ENCODE measurements around the gene SLF1. TPM values are rescaled to one million over a fixed set of nuclear protein-coding genes. Genes with fewer than 3 reads are reported as not detected.

SLF1 gene
- total RNA-seq, 1 donor from 2014 or later: 17.4 TPM

DNA sequence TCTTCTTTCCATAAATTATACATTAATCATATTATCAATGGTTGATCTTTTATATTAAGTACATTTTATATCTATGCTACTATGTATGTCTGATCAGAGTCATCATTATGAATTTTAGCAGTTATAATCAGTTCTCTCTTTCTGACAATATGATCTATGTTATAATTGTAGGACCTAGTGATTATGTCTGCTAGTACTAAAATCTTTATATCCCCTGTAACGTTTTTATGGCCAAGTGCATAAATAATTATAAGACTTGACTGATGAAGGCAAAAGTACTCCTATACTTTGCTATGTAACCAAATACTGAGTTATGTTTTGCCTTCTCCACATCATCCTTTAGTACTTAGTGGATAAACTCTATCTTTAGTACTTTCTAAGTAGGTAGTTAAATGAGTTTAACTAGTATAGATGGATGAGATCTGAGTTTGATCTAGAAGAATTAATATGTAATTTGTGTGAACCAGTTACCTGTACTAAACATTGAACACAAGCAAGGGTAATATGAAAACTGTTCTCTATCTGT is 75.4 kb downstream of the SLF1 start:
- Mint-ChIP-seq H3K9me3 (ENCODE audit: low read depth) (no peaks in the 10 kb centered on the region), H3K27me3 (no peaks in the 10 kb centered on the region), H3K27ac (no peak overlapping the region), H3K4me1 (ENCODE audit: low read depth) (peaks cover 15% of the 10 kb centered on the region), H3K4me3 (ENCODE audit: low read depth) (no peak overlapping the region), H3K36me3 (ENCODE audit: insufficient read depth) (peaks cover 1% of the 10 kb centered on the region)
- TF ChIP-seq, protein P1, sequence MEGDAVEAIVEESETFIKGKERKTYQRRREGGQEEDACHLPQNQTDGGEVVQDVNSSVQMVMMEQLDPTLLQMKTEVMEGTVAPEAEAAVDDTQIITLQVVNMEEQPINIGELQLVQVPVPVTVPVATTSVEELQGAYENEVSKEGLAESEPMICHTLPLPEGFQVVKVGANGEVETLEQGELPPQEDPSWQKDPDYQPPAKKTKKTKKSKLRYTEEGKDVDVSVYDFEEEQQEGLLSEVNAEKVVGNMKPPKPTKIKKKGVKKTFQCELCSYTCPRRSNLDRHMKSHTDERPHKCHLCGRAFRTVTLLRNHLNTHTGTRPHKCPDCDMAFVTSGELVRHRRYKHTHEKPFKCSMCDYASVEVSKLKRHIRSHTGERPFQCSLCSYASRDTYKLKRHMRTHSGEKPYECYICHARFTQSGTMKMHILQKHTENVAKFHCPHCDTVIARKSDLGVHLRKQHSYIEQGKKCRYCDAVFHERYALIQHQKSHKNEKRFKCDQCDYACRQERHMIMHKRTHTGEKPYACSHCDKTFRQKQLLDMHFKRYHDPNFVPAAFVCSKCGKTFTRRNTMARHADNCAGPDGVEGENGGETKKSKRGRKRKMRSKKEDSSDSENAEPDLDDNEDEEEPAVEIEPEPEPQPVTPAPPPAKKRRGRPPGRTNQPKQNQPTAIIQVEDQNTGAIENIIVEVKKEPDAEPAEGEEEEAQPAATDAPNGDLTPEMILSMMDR (IDR thresholded peaks at IDR 0.05; ENCODE audit: unreplicated experiment): no peak
- DNase-seq (ENCODE audit: low spot score, unreplicated experiment): no peak

DNA sequence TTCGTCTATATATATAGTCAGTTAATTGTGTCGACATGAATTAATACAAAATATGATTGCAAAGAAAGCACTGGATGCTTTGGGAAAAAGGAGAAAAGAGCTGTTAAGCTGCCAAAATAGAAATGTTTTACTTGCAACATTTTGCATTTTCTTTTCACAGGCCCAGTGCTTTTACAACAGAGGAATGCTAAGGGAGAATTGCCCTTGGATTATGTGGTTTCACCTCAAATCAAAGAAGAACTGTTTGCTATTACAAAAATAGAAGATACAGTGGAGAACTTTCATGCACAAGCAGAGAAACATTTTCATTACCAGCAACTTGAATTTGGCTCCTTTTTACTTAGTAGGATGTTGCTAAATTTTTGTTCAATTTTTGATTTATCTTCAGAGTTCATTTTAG is 76.2 kb downstream of the SLF1 start:
- DNase-seq (ENCODE audit: low spot score, unreplicated experiment): no peak
- no peaks in the 10 kb centered on the region for H3K27me3 Mint-ChIP-seq
- no peaks in the 10 kb centered on the region for H3K9me3 Mint-ChIP-seq (ENCODE audit: low read depth)
- H3K36me3 Mint-ChIP-seq (ENCODE audit: insufficient read depth): no peaks in the 10 kb centered on the region
- no peak overlapping the region for H3K27ac Mint-ChIP-seq
- peaks cover 20% of the 10 kb centered on the region for H3K4me1 Mint-ChIP-seq (ENCODE audit: low read depth)
- H3K4me3 Mint-ChIP-seq (ENCODE audit: low read depth): no peak overlapping the region
- TF ChIP-seq, protein P1 (IDR thresholded peaks at IDR 0.05; ENCODE audit: unreplicated experiment): no peak

DNA sequence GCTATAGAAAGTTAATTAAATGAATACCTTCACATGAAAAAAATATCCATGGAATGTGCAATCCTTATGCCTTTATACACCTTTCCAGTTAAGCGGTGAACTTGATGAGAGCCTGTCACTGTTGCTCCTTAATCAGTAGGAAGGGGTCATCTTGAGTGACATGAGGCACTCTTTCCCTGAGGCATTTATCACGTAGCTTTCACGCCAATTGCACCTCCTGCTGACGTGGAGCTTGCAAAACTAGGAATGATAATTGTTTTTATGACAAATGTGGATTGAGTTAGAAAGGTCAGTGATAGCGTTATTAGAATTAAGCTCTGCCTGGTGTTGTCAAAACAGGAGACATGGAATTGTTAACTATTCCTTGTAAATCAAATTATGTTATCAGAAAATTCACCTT is 79.7 kb downstream of the SLF1 start:
- TF ChIP-seq, protein P1 (IDR thresholded peaks at IDR 0.05; ENCODE audit: unreplicated experiment): no peak
- Mint-ChIP-seq H3K27me3 (no peaks in the 10 kb centered on the region), H3K4me3 (ENCODE audit: low read depth) (no peak overlapping the region), H3K9me3 (ENCODE audit: low read depth) (no peaks in the 10 kb centered on the region), H3K36me3 (ENCODE audit: insufficient read depth) (peaks cover 8% of the 10 kb centered on the region), H3K4me1 (ENCODE audit: low read depth) (peaks cover 24% of the 10 kb centered on the region), H3K27ac (no peak overlapping the region)
- no peak for DNase-seq (ENCODE audit: low spot score, unreplicated experiment)

DNA sequence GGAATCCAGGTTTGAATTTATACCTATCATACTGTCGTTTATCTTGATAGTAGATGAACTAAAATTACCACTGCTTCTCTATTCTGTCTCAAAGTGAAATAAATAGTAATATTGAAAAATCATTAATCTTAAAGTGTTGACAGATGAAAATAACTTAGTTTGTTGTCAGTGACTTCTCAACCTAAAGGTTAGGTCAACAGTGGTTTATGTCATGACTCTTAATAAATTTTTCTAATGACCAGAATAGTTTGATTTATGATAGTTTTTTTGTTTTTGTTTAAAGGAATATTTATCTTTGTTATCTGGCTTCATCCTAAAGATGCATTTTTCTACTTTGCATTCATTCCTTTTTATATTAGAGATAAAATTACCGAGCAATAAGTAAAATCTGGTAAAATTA is 81.1 kb downstream of the SLF1 start:
- TF ChIP-seq, protein P1 (IDR thresholded peaks at IDR 0.05; ENCODE audit: unreplicated experiment): no peak
- no peaks in the 10 kb centered on the region for H3K9me3 Mint-ChIP-seq (ENCODE audit: low read depth)
- no peak for DNase-seq (ENCODE audit: low spot score, unreplicated experiment)
- H3K27me3 Mint-ChIP-seq: no peaks in the 10 kb centered on the region
- H3K4me1 Mint-ChIP-seq (ENCODE audit: low read depth): peaks cover 24% of the 10 kb centered on the region
- H3K27ac Mint-ChIP-seq: no peak overlapping the region
- H3K4me3 Mint-ChIP-seq (ENCODE audit: low read depth): no peak overlapping the region
- H3K36me3 Mint-ChIP-seq (ENCODE audit: insufficient read depth): peaks cover 13% of the 10 kb centered on the region

DNA sequence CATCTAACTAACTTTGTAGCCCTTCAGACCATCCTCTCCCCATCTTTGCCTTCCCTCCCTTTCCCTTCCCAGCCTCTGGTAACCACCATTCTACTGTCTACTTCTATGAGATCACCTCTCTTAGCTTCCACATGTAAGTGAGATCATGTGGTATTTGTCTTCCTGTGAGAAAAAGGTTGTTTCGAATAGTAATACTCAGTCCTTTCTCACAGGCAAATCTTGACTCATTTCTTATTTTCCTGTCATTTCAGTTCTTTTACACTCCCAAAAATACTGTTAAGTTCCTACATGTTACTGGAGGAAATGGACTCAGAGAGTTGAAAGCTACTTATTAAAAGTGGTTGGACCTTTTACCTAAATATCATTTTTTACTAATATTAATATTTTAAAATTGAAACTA is 82.1 kb downstream of the SLF1 start:
- H3K27me3 Mint-ChIP-seq: no peaks in the 10 kb centered on the region
- TF ChIP-seq, protein P1 (IDR thresholded peaks at IDR 0.05; ENCODE audit: unreplicated experiment): no peak
- H3K27ac Mint-ChIP-seq: no peak overlapping the region
- peaks cover 13% of the 10 kb centered on the region for H3K36me3 Mint-ChIP-seq (ENCODE audit: insufficient read depth)
- no peaks in the 10 kb centered on the region for H3K9me3 Mint-ChIP-seq (ENCODE audit: low read depth)
- H3K4me3 Mint-ChIP-seq (ENCODE audit: low read depth): no peak overlapping the region
- no peak for DNase-seq (ENCODE audit: low spot score, unreplicated experiment)
- H3K4me1 Mint-ChIP-seq (ENCODE audit: low read depth): peaks cover 32% of the 10 kb centered on the region
